K562 (cell line): ENCODE measurements around the gene PSAP. TPM values are rescaled to one million over a fixed set of nuclear protein-coding genes. Genes with fewer than 3 reads are reported as not detected.

Experiments used
- ARID3B ChIP-seq: fragments of 250-450 bp; sonication (Bioruptor Pico); IDR thresholded peaks from 2 replicates; pipeline ENCODE4 v1.4.0; 2020; ENCODE audit warnings: borderline replicate concordance
- ELF4 ChIP-seq: fragments of 450-650 bp; formaldehyde crosslinking; IDR thresholded peaks from 2 replicates; pipeline ENCODE4 v1.4.0; 2022; ENCODE audit warnings: missing genetic modification characterization
- ETV1 ChIP-seq: fragments of 450-650 bp; conservative IDR thresholded peaks from 2 replicates; pipeline ENCODE4 v1.6.1; 2016; ENCODE audit warnings: missing genetic modification characterization, control low read depth, low read depth, missing compliant biosample characterization
- FOXP1 ChIP-seq: sonication (generic); formaldehyde crosslinking; IDR thresholded peaks from 2 replicates; pipeline ENCODE4 v1.8.0; 2022; ENCODE audit warnings: mild to moderate bottlenecking, missing genetic modification reagents
- HDAC2 ChIP-seq: fragments of 450-650 bp; IDR thresholded peaks from 2 replicates; pipeline ENCODE4 v1.6.1; 2016; ENCODE audit warnings: mild to moderate bottlenecking
- LARP7 ChIP-seq: fragments of 450-650 bp; IDR thresholded peaks from 2 replicates; pipeline ENCODE4 v1.6.1; 2016
- MAFF ChIP-seq: IDR thresholded peaks from 2 replicates; pipeline ENCODE4 v1.6.1; 2012; ENCODE audit warnings: low read length, improper control_type of control experiment
- NR3C1 ChIP-seq: sonication (generic); formaldehyde crosslinking; IDR thresholded peaks from 2 replicates; pipeline ENCODE4 v1.8.1; 2022; ENCODE audit warnings: missing genetic modification reagents
- PML ChIP-seq: IDR thresholded peaks from 2 replicates; pipeline ENCODE4 v1.6.1; 2012; ENCODE audit warnings: low read length, inconsistent platforms
- SAFB ChIP-seq: fragments of 200-400 bp; formaldehyde crosslinking; IDR thresholded peaks from 2 replicates; pipeline ENCODE4 v1.6.1; 2017; ENCODE audit warnings: low read depth, low read length, borderline replicate concordance
- SAP30 ChIP-seq: fragments of 200-600 bp; sonication (generic); IDR thresholded peaks from 2 replicates; pipeline ENCODE4 v1.6.1; 2012; ENCODE audit warnings: borderline replicate concordance, low read depth, mild to moderate bottlenecking, moderate library complexity, low read length, control low read depth, inconsistent platforms; ENCODE audit not compliant: insufficient read depth, poor library complexity, severe bottlenecking
- SMAD3 ChIP-seq: fragments of 450-650 bp; formaldehyde crosslinking; conservative IDR thresholded peaks from 2 replicates; pipeline ENCODE4 v1.4.0; 2020; ENCODE audit warnings: mild to moderate bottlenecking
- SPI1 ChIP-seq: IDR thresholded peaks from 2 replicates; pipeline ENCODE4 v1.6.1; 2011; ENCODE audit warnings: low read depth, low read length, control low read depth, borderline replicate concordance
- TAL1 ChIP-seq: fragments of 450-650 bp; IDR thresholded peaks from 2 replicates; pipeline ENCODE4 v1.6.1; 2016; ENCODE audit warnings: mild to moderate bottlenecking
- TRIM24 ChIP-seq, 2 experiments: fragments of 450-650 bp; IDR thresholded peaks; 2 replicates each; pipeline ENCODE4 v1.6.1; 2016
- ZFP1 ChIP-seq: fragments of 450-650 bp; formaldehyde crosslinking; IDR thresholded peaks from 2 replicates; pipeline ENCODE4 v1.4.0; 2020; ENCODE audit warnings: mild to moderate bottlenecking, mixed read lengths
- ZKSCAN8 ChIP-seq: fragments of 200-800 bp; sonication (Bioruptor generic); IDR thresholded peaks from 2 replicates; pipeline ENCODE4 v1.6.1; 2016; ENCODE audit warnings: missing genetic modification characterization, missing compliant biosample characterization
- ZNF197 ChIP-seq: fragments of 200-800 bp; sonication (Bioruptor generic); IDR thresholded peaks from 2 replicates; pipeline ENCODE4 v1.6.1; 2016; ENCODE audit warnings: low read depth, missing genetic modification characterization, missing compliant biosample characterization
- ZNF224 ChIP-seq: sonication (generic); formaldehyde crosslinking; IDR thresholded peaks from 2 replicates; pipeline ENCODE4 v1.8.0; 2022; ENCODE audit warnings: mild to moderate bottlenecking, missing genetic modification reagents
- ZNF24 ChIP-seq: fragments of 450-650 bp; IDR thresholded peaks from 2 replicates; pipeline ENCODE4 v1.6.1; 2016
- ZNF3 ChIP-seq: fragments of 250-450 bp; sonication (Bioruptor Pico); IDR thresholded peaks from 2 replicates; pipeline ENCODE4 v1.5.0; 2021; ENCODE audit warnings: mild to moderate bottlenecking, moderate library complexity
- ZNF76 ChIP-seq: fragments of 250-450 bp; sonication (Bioruptor Pico); IDR thresholded peaks from 2 replicates; pipeline ENCODE4 v1.4.0; 2020; ENCODE audit warnings: mild to moderate bottlenecking, moderate library complexity, borderline replicate concordance
- polyA plus RNA-seq, 8 experiments: library from polyadenylated mRNA; depleted of rRNA in 4 of 8; stranded (reverse) in 5 of 8; unstranded in 3 of 8; fragments of >200 nt; fragmentation: Nextera tagmentation in 2 of 8; fragmentation: Illumina TruSeq in 1 of 8; extraction: Ambion mirVana in 2 of 8; extraction: Trizol in 1 of 8; gene quantifications; 2 replicates each; pipeline versions ENCODE4 v1.2.1 to v1.2.3, GENCODE V29; 2011 to 2014; ENCODE audit warnings: inconsistent platforms in 1 of 8, missing spikeins in 1 of 8
- total RNA-seq, 7 experiments: library from RNA; depleted of rRNA in 6 of 7; stranded (reverse); fragments of >200 nt in 6 of 7; fragmentation: Illumina TruSeq in 2 of 7; extraction: Trizol in 2 of 7; gene quantifications; 2 replicates each; pipeline versions ENCODE4 v1.2.1 to v1.2.3, GENCODE V29; 2011 to 2021; ENCODE audit warnings: low replicate concordance in 1 of 7
- TF ChIP-seq, protein P1 (sequence below): fragments of 450-650 bp; IDR thresholded peaks from 2 replicates; pipeline ENCODE4 v1.6.1; 2016; ENCODE audit warnings: borderline replicate concordance
- TF ChIP-seq, protein P2 (sequence below): fragments of 450-650 bp; IDR thresholded peaks from 2 replicates; pipeline ENCODE4 v1.6.1; 2017; ENCODE audit warnings: antibody characterized with exemption, mild to moderate bottlenecking

The PSAP gene
- total and polyA plus RNA-seq, 9 of the 15 experiments (the other 6 are each of a cell fraction or from before 2014, with no cell fraction given): 245 to 700 (median 429) TPM

DNA sequence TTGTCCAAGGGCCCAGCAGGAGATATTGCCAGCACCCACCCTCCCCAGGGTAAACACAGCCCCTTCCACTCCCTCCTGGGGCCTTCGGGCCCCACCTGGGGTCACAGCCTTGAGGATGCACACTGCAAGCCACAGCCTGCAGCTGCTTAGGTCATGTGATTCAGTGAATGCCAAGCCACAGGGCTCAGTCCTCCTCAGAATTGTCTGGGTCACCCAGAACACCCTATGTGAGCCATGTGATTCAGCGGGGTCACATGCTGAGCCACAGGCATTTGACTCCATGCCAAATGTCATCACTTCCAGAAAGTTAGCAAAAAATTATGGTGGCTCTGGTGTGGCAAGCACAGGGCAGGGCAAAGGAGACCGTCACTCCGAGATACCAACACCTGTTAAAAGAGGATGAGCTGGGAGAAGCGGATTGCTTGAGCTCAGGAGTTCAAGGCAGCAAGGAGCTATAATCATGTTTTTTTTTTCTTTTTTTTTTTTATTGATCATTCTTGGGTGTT lies 17.2 kb upstream of the PSAP start (continued):
- TF ChIP-seq SMAD3 (0 out of 2 replicates have a peak, but pooled peaks have one; percentile 47), PML (no peak), MAFF (no peak), FOXP1 (CRISPR knock-in tag) (no peak), ZKSCAN8 (no peak), ELF4 (no peak), HDAC2 (peak; percentile 69), LARP7 (no peak; the same call in 1 of the 2 replicates), SPI1 (no peak), SAP30 (no peak), ZNF197 (CRISPR knock-in tag) (no peak), ZNF24 (no peak), TAL1 (no peak; the same call in 1 of the 2 replicates), TRIM24 (IDR thresholded peaks at IDR 0.05) (peak in 1 of 2 experiments; percentile 38; a peak in 1 of 4 replicates), SAFB (no peak), ETV1 (0 out of 2 replicates have a peak, but pooled peaks have one; percentile 11), NR3C1 (CRISPR knock-in tag) (no peak), ZNF3 (no peak), ZNF224 (no peak), ZFP1 (CRISPR knock-in tag) (no peak), ZNF76 (0 out of 2 replicates have a peak, but pooled peaks have one; percentile 22), ARID3B (CRISPR knock-in tag) (no peak)
- TF ChIP-seq, protein P1, sequence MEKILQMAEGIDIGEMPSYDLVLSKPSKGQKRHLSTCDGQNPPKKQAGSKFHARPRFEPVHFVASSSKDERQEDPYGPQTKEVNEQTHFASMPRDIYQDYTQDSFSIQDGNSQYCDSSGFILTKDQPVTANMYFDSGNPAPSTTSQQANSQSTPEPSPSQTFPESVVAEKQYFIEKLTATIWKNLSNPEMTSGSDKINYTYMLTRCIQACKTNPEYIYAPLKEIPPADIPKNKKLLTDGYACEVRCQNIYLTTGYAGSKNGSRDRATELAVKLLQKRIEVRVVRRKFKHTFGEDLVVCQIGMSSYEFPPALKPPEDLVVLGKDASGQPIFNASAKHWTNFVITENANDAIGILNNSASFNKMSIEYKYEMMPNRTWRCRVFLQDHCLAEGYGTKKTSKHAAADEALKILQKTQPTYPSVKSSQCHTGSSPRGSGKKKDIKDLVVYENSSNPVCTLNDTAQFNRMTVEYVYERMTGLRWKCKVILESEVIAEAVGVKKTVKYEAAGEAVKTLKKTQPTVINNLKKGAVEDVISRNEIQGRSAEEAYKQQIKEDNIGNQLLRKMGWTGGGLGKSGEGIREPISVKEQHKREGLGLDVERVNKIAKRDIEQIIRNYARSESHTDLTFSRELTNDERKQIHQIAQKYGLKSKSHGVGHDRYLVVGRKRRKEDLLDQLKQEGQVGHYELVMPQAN: no peak
- TF ChIP-seq, protein P2, sequence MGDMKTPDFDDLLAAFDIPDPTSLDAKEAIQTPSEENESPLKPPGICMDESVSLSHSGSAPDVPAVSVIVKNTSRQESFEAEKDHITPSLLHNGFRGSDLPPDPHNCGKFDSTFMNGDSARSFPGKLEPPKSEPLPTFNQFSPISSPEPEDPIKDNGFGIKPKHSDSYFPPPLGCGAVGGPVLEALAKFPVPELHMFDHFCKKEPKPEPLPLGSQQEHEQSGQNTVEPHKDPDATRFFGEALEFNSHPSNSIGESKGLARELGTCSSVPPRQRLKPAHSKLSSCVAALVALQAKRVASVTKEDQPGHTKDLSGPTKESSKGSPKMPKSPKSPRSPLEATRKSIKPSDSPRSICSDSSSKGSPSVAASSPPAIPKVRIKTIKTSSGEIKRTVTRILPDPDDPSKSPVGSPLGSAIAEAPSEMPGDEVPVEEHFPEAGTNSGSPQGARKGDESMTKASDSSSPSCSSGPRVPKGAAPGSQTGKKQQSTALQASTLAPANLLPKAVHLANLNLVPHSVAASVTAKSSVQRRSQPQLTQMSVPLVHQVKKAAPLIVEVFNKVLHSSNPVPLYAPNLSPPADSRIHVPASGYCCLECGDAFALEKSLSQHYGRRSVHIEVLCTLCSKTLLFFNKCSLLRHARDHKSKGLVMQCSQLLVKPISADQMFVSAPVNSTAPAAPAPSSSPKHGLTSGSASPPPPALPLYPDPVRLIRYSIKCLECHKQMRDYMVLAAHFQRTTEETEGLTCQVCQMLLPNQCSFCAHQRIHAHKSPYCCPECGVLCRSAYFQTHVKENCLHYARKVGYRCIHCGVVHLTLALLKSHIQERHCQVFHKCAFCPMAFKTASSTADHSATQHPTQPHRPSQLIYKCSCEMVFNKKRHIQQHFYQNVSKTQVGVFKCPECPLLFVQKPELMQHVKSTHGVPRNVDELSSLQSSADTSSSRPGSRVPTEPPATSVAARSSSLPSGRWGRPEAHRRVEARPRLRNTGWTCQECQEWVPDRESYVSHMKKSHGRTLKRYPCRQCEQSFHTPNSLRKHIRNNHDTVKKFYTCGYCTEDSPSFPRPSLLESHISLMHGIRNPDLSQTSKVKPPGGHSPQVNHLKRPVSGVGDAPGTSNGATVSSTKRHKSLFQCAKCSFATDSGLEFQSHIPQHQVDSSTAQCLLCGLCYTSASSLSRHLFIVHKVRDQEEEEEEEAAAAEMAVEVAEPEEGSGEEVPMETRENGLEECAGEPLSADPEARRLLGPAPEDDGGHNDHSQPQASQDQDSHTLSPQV: peak; percentile 82; the same call in 1 of the 2 replicates
